Activated CD8-positive, alpha-beta T cell treated with anti-CD3 and anti-CD28 coated beads, Interleukin-2, amount 10 ng/mL, durations not matched to agents 7 days and 5 days (primary cell): Measurements from ENCODE around the gene CDKN1B. TPM values are rescaled to one million over a fixed set of nuclear protein-coding genes. Genes with fewer than 3 reads are reported as not detected.

Source experiments
- ATAC-seq: fragments of 150-1000 bp; cut with Tn5 transposase; one replicate; pipeline ENCODE4 v1.10.0; 2021; ENCODE audit warnings: moderate library complexity
- CTCF ChIA-PET: fragments of 350-600 bp; sonication (Branson Sonifier 250); formaldehyde crosslinking; loops from one replicate; lab custom pipeline; 2021; ENCODE audit warnings: antibody characterized with exemption; lab: Charles Lee
- POLR2A ChIA-PET: fragments of 350-600 bp; sonication (Branson Sonifier 250); formaldehyde crosslinking; loops from one replicate; lab custom pipeline; 2021; ENCODE audit warnings: antibody characterized with exemption; lab: Charles Lee
- DNase-seq: peaks from one replicate; pipeline ENCODE4 v3.0.0-alpha.2; 2020
- H3K27ac Mint-ChIP-seq: one replicate; pipeline ENCODE4 v1.8.0; 2021; ENCODE audit warnings: mild to moderate bottlenecking, mixed read lengths
- H3K27me3 Mint-ChIP-seq: one replicate; pipeline ENCODE4 v1.8.0; 2021; ENCODE audit warnings: low read depth, mixed read lengths
- H3K36me3 Mint-ChIP-seq: one replicate; pipeline ENCODE4 v1.8.0; 2021; ENCODE audit warnings: low read depth, mixed read lengths
- H3K4me1 Mint-ChIP-seq: one replicate; pipeline ENCODE4 v1.8.0; 2021; ENCODE audit warnings: low read depth, mixed read lengths
- H3K4me3 Mint-ChIP-seq: one replicate; pipeline ENCODE4 v1.8.0; 2021; ENCODE audit warnings: mild to moderate bottlenecking, mixed read lengths
- H3K9me3 Mint-ChIP-seq: one replicate; pipeline ENCODE4 v1.8.0; 2022; ENCODE audit warnings: mixed read lengths; ENCODE audit not compliant: insufficient read depth
- total RNA-seq, 2 experiments: library from RNA; stranded (reverse); gene quantifications; one replicate each; pipeline ENCODE4 v1.2.3, GENCODE V29; 2021

The CDKN1B gene
- total RNA-seq, 2 experiments from 2014 or later, result 90.5 to 96.7 TPM

DNA sequence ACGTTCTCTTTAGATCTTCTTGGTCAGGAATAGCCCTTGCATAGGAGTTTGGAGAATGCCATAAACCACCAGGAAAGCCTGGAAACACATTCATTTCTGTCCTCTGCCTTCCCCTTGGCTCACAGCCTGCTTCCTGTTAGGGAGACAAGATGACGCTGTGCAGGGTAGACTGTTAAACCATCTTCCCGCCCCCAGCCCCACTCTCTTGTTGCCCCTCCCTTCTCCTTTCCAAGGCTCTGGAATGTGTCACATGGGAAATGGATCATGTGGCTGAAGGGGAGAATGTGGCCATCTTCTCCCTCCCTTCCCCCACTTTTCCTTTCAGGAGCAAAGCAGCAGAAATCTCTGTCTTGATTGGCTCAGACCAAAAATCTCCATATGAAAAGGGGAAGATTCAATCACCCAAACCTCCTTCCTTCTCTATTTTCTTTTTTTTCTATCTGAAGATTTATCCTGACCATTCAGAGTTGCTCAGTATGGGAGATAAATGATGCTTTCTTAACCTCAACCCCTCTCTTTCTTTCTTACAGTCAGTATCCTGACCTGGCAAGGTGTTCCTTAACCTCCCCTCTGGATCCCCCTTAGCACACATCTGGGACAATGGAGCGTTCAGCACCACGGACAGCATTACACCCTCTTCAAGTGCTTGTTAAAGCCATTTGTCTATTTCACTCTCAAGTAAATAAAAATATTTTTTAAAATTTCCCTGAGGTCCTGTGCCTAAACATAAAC lies 32.6 kb upstream of the CDKN1B start:
- ChIA-PET CTCF (no interaction called here), POLR2A (interaction anchor here (1.0 kb wide), 1 partner anchor 43 kb away, joined by 3 read pairs; no protein-coding TSS in a partner anchor)
- no peak overlapping the region for H3K27ac Mint-ChIP-seq
- peaks cover 6% of the 10 kb centered on the region for H3K4me1 Mint-ChIP-seq
- no peak overlapping the region for H3K4me3 Mint-ChIP-seq
- ATAC-seq (no peak), DNase-seq (peak; percentile 56)
- H3K36me3 Mint-ChIP-seq, result peaks cover 16% of the 10 kb centered on the region
- no peaks in the 10 kb centered on the region for H3K27me3 Mint-ChIP-seq
- H3K9me3 Mint-ChIP-seq, result no peaks in the 10 kb centered on the region

DNA sequence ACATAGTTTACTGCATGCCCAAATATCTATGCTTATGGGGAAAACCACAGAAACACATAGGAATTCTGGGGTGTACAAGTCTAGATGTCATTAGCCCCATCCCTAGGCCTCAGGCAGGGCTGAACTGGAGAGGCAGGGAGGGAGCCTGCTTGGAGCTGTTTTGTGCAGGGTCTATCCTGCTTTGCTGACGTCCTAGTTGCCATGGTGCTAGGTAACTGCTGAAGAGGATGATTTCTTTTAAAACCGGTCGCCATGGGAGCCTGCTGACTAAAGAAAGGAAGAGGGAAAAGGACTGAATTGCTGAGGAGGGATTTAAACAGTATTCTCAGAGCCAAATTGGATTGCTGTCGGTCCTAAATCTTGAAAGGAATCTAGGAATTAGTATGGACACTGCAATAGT lies 31.9 kb upstream of the CDKN1B start:
- Mint-ChIP-seq H3K9me3 (no peaks in the 10 kb centered on the region), H3K36me3 (peaks cover 20% of the 10 kb centered on the region), H3K27me3 (no peaks in the 10 kb centered on the region), H3K4me1 (peaks cover 13% of the 10 kb centered on the region), H3K27ac (no peak overlapping the region), H3K4me3 (no peak overlapping the region)
- ATAC-seq, result no peak
- CTCF ChIA-PET, result no interaction called here
- no peak for DNase-seq
- POLR2A ChIA-PET, result interaction anchor here (1.0 kb wide), 1 partner anchor 42 kb away, joined by 3 read pairs; no protein-coding TSS in a partner anchor

DNA sequence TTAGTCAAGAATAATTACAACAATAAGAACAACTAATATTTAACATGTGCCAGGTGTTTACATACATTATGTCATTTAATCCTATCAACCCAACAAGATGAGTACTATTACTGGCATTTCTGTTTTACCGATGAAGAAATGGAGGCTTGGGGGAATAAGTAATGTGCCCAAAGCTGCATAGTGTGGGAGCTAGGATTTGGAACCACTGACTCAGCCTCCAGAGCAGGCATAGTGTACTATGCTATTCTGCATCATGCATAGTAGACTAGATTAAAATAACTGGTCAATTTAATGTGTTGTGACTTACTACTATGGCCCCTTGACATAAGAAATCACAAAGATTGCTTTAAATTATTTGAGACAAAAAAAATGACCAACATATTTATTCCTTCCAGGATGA lies 30.7 kb upstream of the CDKN1B start:
- ATAC-seq (no peak), DNase-seq (no peak)
- POLR2A ChIA-PET, result no interaction called here
- Mint-ChIP-seq H3K27ac (no peak overlapping the region), H3K36me3 (peaks cover 26% of the 10 kb centered on the region), H3K27me3 (no peaks in the 10 kb centered on the region), H3K4me1 (peaks cover 23% of the 10 kb centered on the region), H3K4me3 (no peak overlapping the region), H3K9me3 (no peaks in the 10 kb centered on the region)
- CTCF ChIA-PET, result interaction anchor here (1.2 kb wide), 1 partner anchor 28 kb away, joined by 3 read pairs; no protein-coding TSS in a partner anchor

DNA sequence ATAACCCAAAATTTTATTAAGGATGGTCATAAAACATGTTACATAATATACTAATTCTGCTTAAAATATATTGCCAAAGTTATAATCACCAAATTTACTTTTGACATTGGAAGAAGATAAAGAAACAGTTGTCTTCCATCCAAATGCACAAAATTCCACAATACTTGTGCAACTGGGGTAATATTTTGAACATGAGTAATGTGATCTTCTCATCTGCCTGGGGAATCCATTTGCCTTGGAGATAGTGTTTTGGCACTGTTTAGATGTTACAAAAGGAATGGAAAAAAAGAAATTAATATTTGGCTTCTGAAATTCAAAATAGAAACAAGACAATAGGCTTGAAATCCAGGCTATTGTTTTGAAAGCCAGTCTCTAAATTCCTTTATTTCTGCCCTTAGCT lies 30.2 kb upstream of the CDKN1B start:
- no peaks in the 10 kb centered on the region for H3K9me3 Mint-ChIP-seq
- DNase-seq (no peak), ATAC-seq (no peak)
- no peak overlapping the region for H3K4me3 Mint-ChIP-seq
- ChIA-PET CTCF (interaction anchor here (1.0 to 1.2 kb wide), 2 partner anchors 9 to 27 kb away, joined by 3 read pairs; partner anchors contain the start of gene GPR19), POLR2A (interaction anchor here (0.6 to 1.0 kb wide), 2 partner anchors 9 to 17 kb away, joined by 3 to 6 read pairs; partner anchors contain the start of gene GPR19)
- H3K27ac Mint-ChIP-seq, result no peak overlapping the region
- peaks cover 28% of the 10 kb centered on the region for H3K36me3 Mint-ChIP-seq
- no peaks in the 10 kb centered on the region for H3K27me3 Mint-ChIP-seq
- H3K4me1 Mint-ChIP-seq, result peaks cover 25% of the 10 kb centered on the region

DNA sequence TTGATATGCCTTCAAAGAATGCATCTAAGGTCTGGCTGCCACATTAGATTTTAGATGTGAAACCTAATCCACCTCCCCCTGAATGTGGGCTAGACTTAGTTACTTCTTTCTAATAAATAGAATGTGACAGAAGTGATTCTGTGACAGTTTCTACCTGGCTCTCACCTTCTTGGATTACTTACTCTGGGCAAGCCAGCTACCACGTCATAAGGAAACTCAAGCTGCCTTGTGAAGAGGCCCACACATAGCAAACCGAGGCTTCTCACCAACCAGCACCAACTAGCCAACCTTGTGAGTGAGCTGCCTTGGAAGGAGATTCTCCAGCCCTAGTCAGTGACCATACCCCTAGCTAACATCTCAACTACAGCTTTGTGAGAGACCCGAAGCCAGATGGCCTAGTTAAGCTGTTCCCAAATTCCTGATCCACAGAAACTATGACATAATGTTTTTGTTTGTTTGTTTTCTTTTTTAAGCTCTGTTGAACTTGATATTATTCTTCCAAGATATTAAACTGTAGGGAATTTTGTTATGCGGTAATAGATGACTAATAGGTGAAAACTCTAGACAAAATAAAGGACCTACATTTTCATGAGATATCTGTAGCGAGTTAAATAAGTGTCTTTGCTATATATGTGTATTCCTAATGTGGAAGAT lies 27.4 kb upstream of the CDKN1B start:
- Mint-ChIP-seq H3K27ac (no peak overlapping the region), H3K9me3 (no peaks in the 10 kb centered on the region), H3K27me3 (no peaks in the 10 kb centered on the region), H3K4me3 (no peak overlapping the region), H3K4me1 (peaks cover 34% of the 10 kb centered on the region), H3K36me3 (peaks cover 37% of the 10 kb centered on the region)
- POLR2A ChIA-PET, result interaction anchor here (0.5 to 1.4 kb wide), 2 partner anchors 8 to 27 kb away, joined by 4 to 5 read pairs; no protein-coding TSS in a partner anchor
- DNase-seq (no peak), ATAC-seq (no peak)
- CTCF ChIA-PET, result interaction anchor here (1.1 to 1.8 kb wide), 7 partner anchors 10 to 47 kb away, joined by 3 to 9 read pairs (median 4); no protein-coding TSS in a partner anchor

DNA sequence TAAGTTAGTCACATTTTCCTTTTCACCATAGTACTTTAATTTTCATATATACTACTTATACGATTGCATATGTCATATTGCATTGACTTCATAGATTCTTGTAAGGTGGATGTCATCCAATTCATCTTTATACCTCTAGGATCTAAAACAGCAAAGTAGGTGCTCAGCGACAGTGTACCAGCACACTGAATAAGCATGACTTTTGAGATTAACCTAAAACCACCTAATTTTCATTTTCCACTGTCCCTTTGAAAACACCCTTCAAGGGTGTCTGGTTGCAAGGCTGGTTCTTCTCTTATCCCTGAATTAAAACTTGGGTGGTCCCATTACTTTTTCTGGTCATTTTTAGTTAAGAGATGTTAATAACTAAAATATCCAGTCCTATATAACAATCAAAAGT lies 25.6 kb upstream of the CDKN1B start:
- H3K27ac Mint-ChIP-seq, result no peak overlapping the region
- ChIA-PET CTCF (interaction anchor here (1.2 to 2.7 kb wide), 5 partner anchors 11 to 122 kb away, joined by 3 to 7 read pairs (median 4); partner anchors contain the start of gene DDX47), POLR2A (interaction anchor here (0.6 kb wide), 1 partner anchor 45 kb away, joined by 3 read pairs; no protein-coding TSS in a partner anchor)

DNA sequence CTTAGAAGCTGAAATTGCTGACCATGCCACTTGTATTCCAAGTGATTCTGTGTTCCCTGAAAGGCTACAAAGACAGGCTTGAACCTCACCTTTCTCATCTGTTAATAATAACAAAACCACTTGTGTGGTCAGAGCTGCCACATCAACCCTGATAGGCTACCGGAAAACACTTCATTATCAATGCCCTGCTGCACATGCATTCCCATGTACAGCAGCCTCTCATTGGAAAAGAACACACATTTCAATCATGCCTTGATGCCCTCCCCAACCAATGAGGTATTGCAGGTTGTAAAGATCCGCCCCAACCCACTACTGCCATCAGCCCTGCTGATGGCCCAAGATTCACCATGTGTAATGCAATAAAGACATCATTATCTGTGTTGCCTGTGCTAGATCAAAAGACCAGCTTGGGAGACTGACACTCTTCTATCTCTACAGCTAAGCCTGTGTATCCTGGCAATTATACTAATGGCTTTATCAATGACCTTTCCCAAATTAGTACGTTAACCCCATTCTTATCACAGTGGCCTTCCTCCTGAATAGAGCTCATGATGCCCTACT lies 24.0 kb upstream of the CDKN1B start:
- Mint-ChIP-seq H3K4me1 (peaks cover 59% of the 10 kb centered on the region), H3K36me3 (peaks cover 39% of the 10 kb centered on the region), H3K9me3 (no peaks in the 10 kb centered on the region), H3K27ac (peak overlapping the region; percentile 18), H3K27me3 (no peaks in the 10 kb centered on the region), H3K4me3 (no peak overlapping the region)
- no peak for ATAC-seq
- DNase-seq, result no peak
- ChIA-PET POLR2A (interaction anchor here (0.6 to 6.8 kb wide), 5 partner anchors 23 to 335 kb away, joined by 3 to 258 read pairs (median 3); partner anchors contain the start of gene CDKN1B), CTCF (interaction anchor here (1.0 to 2.7 kb wide), 3 partner anchors 44 to 316 kb away, joined by 3 to 7 read pairs (median 4); partner anchors contain the start of gene DDX47)

More for the DNA sequence above, 25.6 kb upstream of the CDKN1B start:
- Mint-ChIP-seq H3K9me3 (no peaks in the 10 kb centered on the region), H3K4me1 (peaks cover 47% of the 10 kb centered on the region), H3K4me3 (no peak overlapping the region), H3K27me3 (no peaks in the 10 kb centered on the region), H3K36me3 (peaks cover 45% of the 10 kb centered on the region)
- ATAC-seq (no peak), DNase-seq (no peak)

DNA sequence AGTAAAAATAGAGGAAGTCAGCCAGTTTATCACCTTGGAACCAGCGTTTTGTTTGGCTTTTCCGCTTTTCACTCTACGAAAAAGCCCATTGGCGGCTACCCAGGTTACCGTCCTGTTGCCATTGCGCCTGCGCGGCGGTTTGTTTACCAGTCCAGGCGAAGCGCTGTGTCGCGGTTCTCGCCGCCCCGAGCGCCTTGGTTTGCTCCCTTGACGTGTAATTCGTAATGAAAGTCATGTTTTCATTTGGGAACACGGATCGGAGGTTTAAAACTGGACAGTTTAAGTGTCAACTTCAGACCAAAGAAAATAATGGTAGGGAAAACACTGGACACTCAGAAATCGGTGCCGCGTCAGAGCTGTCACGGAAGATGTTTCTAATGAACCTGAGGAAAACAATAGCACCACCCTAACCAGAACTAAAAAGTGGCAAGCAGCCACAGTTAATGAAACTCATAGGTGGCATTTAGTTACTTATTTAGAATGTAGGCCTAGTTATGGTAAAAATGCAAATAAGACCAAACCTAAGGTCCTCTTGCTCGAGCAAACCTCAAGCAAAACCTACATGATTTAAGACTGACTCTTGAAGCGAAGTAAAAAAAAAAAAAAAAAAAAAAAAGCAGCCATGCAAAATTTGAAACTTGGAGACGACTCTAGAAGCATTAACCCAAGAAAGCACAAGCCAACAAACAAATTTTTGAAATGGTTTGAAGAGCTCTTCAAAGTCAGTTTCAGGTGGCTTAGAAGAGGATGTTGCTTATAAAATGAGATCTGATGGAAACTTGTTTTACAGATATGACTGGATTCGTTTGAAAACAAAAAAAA lies 20.4 kb upstream of the CDKN1B start:
- H3K4me1 Mint-ChIP-seq, result peaks cover 43% of the 10 kb centered on the region
- H3K27ac Mint-ChIP-seq, result peak overlapping the region; percentile 98
- peak overlapping the region; percentile 91 for H3K4me3 Mint-ChIP-seq
- no peaks in the 10 kb centered on the region for H3K9me3 Mint-ChIP-seq
- peak; percentile 86 for ATAC-seq
- no peaks in the 10 kb centered on the region for H3K27me3 Mint-ChIP-seq
- ChIA-PET POLR2A (interaction anchor here (0.6 to 6.8 kb wide), 15 partner anchors 9 to 347 kb away, joined by 3 to 258 read pairs (median 6); partner anchors contain the start of genes BORCS5, CDKN1B, CREBL2 and MANSC1), CTCF (interaction anchor here (0.7 to 2.9 kb wide), 12 partner anchors 12 to 318 kb away, joined by 3 to 23 read pairs (median 4); partner anchors contain the start of gene CDKN1B)
- peak; percentile 94 for DNase-seq
- H3K36me3 Mint-ChIP-seq, result peaks cover 25% of the 10 kb centered on the region

DNA sequence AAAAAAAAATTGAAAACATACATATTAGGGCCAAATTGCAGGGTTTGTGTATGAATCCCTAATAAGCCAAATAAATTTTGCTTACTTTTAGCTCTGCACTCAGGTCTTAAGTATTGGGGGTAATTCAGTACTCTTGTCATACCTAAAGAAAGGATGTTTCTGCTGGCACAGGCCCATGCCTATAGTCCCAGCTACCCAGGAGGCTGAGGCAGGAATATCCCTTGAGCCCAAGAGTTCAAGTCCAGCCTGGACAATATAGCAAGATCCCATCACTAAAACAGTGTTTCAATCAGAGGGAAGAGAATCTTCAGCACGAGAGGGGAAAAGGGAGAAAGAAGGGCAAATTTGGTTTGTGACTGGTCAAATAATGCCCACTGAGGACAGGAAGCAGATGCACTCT lies 17.8 kb upstream of the CDKN1B start:
- ChIA-PET CTCF (interaction anchor here (1.1 to 2.9 kb wide), 3 partner anchors 16 to 323 kb away, joined by 3 to 23 read pairs (median 4); partner anchors contain the start of gene CDKN1B), POLR2A (interaction anchor here (0.8 to 6.8 kb wide), 6 partner anchors 15 to 137 kb away, joined by 3 to 258 read pairs (median 18); partner anchors contain the start of genes CDKN1B and DUSP16)
- Mint-ChIP-seq H3K27me3 (no peaks in the 10 kb centered on the region), H3K4me1 (peaks cover 46% of the 10 kb centered on the region), H3K36me3 (peaks cover 15% of the 10 kb centered on the region), H3K4me3 (no peak overlapping the region), H3K27ac (no peak overlapping the region), H3K9me3 (no peaks in the 10 kb centered on the region)
- ATAC-seq, result no peak
- DNase-seq, result no peak

DNA sequence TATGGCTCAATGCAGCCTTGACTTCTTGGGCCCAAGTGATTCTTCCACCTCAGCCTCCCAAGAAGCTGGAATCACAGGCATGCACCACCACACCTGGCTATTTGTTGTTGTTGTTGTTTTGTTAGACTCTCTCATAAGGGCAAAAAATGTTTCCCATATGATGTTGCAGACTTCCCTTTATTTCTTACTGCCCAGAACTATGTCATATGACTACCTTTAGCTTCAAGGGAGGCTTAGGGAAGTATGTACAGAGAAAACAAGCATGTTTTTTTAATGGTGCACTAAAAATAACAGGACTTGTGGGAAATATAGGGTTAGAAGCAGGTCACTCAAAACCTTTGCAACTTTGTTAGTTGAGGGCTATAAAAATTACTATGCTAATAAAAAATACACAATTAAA lies 16.9 kb upstream of the CDKN1B start:
- CTCF ChIA-PET, result interaction anchor here (0.5 to 1.9 kb wide), 3 partner anchors 13 to 258 kb away, joined by 3 to 6 read pairs (median 4); no protein-coding TSS in a partner anchor
- no peak for DNase-seq
- no peak for ATAC-seq
- no peaks in the 10 kb centered on the region for H3K27me3 Mint-ChIP-seq
- H3K27ac Mint-ChIP-seq, result no peak overlapping the region
- H3K36me3 Mint-ChIP-seq, result peaks cover 10% of the 10 kb centered on the region
- no peaks in the 10 kb centered on the region for H3K9me3 Mint-ChIP-seq
- POLR2A ChIA-PET, result interaction anchor here (0.8 kb wide), 1 partner anchor 14 kb away, joined by 4 read pairs; no protein-coding TSS in a partner anchor
- no peak overlapping the region for H3K4me3 Mint-ChIP-seq
- peaks cover 48% of the 10 kb centered on the region for H3K4me1 Mint-ChIP-seq
